ACC112 (cell line): ENCODE results near the gene PHF12.
A peak's percentile ranks its signal among the peaks of the same experiment; 100 is the strongest.
"Not testable (repeated sequence)": the region's sequence is repeated elsewhere in the genome, so short reads cannot be mapped to it uniquely, and the experiment has no call there.

Experiments used
- H2AFZ ChIP-seq: fragments of 200-600 bp; sonication (generic); one replicate; pipeline ENCODE4 v1.6.0; 2017; ENCODE audit warnings: antibody characterized with exemption, low read length; ENCODE audit not compliant: unreplicated experiment
- H3K27ac ChIP-seq: fragments of 200-600 bp; sonication (generic); 2 replicates; pipeline ENCODE4 v1.5.1; 2014; ENCODE audit warnings: low read depth, mild to moderate bottlenecking, antibody characterized with exemption, low read length, moderate library complexity
- H3K27me3 ChIP-seq: fragments of 200-600 bp; sonication (generic); 2 replicates; pipeline ENCODE4 v1.6.1; 2014; ENCODE audit warnings: mild to moderate bottlenecking, antibody characterized with exemption, low read length, moderate library complexity, mixed read lengths; ENCODE audit not compliant: insufficient read depth
- H3K36me3 ChIP-seq: fragments of 200-600 bp; sonication (generic); 2 replicates; pipeline ENCODE4 v1.6.1; 2016; ENCODE audit warnings: mild to moderate bottlenecking, antibody characterized with exemption, low read length, moderate library complexity, mixed read lengths; ENCODE audit not compliant: insufficient read depth
- H3K4me1 ChIP-seq: fragments of 200-600 bp; sonication (generic); one replicate; pipeline ENCODE4 v1.6.1; 2016; ENCODE audit warnings: low read length, mixed read lengths; ENCODE audit not compliant: insufficient read depth, unreplicated experiment, control insufficient read depth
- H3K4me3 ChIP-seq: fragments of 200-600 bp; sonication (generic); 2 replicates; pipeline ENCODE4 v1.5.1; 2014; ENCODE audit warnings: mild to moderate bottlenecking, low read depth, low read length
- H3K79me2 ChIP-seq: fragments of 200-600 bp; sonication (generic); one replicate; pipeline ENCODE4 v1.6.0; 2016; ENCODE audit warnings: low read length; ENCODE audit not compliant: control insufficient read depth, unreplicated experiment, insufficient read depth

PHF12 gene

GRCh38 chr17:28893248-28894183 is 57.8 kb downstream of the PHF12 start:
- Histone ChIP-seq H3K27ac (peak overlapping the region; percentile 57), H3K4me1 (peaks cover 33% of the 10 kb centered on the region), H3K79me2 (peaks cover 15% of the 10 kb centered on the region)
- H2AFZ ChIP-seq, H3K36me3 ChIP-seq, H3K4me3 ChIP-seq, H3K27me3 ChIP-seq: not testable (repeated sequence)

DNA sequence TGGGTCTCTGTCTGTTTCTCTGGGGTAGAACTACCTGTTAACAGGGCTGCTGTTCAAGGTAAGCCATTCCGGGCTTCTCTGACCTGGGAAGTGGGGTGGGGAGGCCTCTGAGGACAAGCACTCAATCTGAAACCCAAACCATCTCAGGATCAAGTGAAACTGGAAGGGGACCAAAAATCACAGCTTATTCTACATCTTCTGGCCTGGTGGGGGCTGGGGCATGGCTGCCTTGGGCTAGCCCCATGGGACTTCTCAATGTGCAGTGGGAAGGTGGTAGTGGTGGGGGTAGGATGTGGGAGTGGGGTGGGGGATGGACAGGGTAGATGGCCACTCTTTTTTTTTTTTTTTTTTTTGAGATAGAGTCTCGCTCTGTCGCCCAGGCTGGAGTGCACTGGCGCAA is 59.3 kb downstream of the PHF12 start:
- Histone ChIP-seq H3K27ac (no peak overlapping the region), H3K4me3 (no peak overlapping the region), H3K36me3 (no peaks in the 10 kb centered on the region), H3K4me1 (peaks cover 27% of the 10 kb centered on the region), H3K27me3 (no peaks in the 10 kb centered on the region), H2AFZ (no peak overlapping the region), H3K79me2 (peaks cover 15% of the 10 kb centered on the region)

DNA sequence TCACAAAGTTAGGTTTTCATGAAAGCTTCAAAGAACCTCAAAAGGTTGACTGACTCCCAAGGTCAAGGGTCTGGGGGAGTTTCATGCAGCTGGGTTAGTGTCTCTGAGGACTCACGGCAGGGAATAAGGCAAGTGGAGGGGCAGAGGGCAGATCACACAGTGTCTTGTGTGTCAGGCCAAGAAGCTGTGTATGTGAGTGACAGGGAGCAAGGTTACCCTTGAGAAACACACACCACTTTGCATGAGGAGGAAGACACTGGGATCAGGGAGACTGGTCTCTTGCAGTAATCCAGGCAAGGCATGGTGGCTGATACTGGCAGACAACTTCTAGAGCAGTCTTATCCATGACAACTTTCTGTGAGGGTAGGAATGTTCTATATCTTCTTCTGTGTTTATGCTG is 60.1 kb downstream of the PHF12 start:
- Histone ChIP-seq H3K4me3 (no peak overlapping the region), H3K27me3 (no peaks in the 10 kb centered on the region), H2AFZ (no peak overlapping the region), H3K27ac (no peak overlapping the region), H3K4me1 (peaks cover 22% of the 10 kb centered on the region), H3K36me3 (no peaks in the 10 kb centered on the region), H3K79me2 (peaks cover 11% of the 10 kb centered on the region)

DNA sequence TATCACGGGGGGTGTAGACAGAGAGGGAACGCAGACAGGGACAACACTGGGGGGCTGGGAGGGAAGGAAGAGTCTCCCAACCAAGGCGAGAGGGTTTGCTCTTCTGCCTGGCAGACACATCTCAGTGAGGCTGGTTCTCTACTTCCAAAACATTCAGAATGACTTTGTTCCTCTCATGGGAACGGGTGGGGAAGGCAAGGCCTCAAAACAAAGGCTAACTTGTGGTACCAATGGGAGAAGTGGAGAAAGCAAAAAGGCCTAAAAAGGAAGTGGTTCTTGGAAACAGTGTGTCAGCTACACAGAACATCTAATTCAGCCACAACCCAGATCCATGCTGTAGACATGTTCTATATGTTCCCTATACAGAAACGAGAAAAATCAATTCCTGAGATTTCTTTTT is 61.3 kb downstream of the PHF12 start:
- H3K79me2 ChIP-seq: peaks cover 5% of the 10 kb centered on the region
- no peak overlapping the region for H3K4me3 ChIP-seq
- no peak overlapping the region for H2AFZ ChIP-seq
- no peak overlapping the region for H3K27ac ChIP-seq
- no peaks in the 10 kb centered on the region for H3K27me3 ChIP-seq
- H3K4me1 ChIP-seq: peaks cover 18% of the 10 kb centered on the region
- H3K36me3 ChIP-seq: no peaks in the 10 kb centered on the region

DNA sequence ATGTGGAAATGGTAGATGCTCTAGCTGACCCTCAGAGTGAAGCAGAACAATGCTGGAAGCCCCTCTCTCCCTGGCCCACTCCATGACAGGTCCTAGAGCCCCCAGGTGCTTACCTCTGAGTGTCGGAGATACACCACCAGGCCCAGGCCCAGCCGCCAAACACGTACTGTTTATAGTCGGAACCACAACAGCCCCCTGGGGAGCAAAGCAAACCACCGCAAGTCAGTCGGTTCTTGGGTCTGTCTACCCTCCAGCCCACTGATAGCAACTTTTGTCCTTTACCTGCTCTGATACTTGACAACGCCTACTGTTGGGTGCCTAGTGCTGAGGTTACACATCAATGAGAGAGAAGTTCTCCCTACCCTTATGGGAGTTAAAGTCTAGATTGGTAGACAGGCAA is 62.5 kb downstream of the PHF12 start:
- H3K4me3 ChIP-seq: no peak overlapping the region
- H3K36me3 ChIP-seq: no peaks in the 10 kb centered on the region
- no peaks in the 10 kb centered on the region for H3K27me3 ChIP-seq
- H3K4me1 ChIP-seq: peaks cover 16% of the 10 kb centered on the region
- H2AFZ ChIP-seq: no peak overlapping the region
- H3K79me2 ChIP-seq: peaks cover 5% of the 10 kb centered on the region
- H3K27ac ChIP-seq: no peak overlapping the region

DNA sequence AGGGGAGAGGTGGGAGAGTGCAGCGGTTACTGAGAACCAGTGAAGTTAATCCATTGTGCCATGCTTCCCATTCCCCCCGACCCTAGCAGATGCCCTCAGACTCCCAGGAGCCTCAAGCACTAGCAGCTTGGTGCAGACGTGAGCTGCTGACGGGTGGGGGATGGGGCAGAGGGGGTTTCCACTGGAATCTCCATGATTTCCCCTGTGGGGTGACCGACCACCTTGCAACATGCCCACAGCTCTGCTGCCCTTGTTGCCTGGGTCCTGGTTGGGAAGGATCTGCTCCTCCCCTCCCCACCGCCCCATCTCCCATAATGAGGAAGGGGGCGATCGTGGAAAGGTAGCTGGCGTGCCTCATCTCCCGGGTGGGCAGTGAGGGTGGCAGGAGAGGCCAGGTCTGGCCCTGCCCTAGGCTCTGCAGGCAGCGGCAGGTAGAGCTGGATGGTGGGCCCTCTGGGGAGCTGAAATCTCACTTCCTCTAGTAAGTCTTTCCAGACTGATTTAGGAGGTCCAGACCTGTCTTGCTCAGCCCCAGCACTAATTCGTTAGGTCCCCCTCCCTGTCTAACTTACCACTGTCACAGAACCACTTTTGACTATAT is 63.3 kb downstream of the PHF12 start:
- Histone ChIP-seq H3K36me3 (no peaks in the 10 kb centered on the region), H3K4me1 (peaks cover 10% of the 10 kb centered on the region), H3K27ac (no peak overlapping the region), H3K79me2 (peaks cover 5% of the 10 kb centered on the region), H2AFZ (no peak overlapping the region), H3K27me3 (no peaks in the 10 kb centered on the region), H3K4me3 (no peak overlapping the region)

GRCh38 chr17:28885951-28886350 is 65.4 kb downstream of the PHF12 start:
- H3K27ac ChIP-seq: no peak overlapping the region

GRCh38 chr17:28885363-28885762 is 66.0 kb downstream of the PHF12 start:
- Histone ChIP-seq H3K79me2 (no peaks in the 10 kb centered on the region), H3K27ac (no peak overlapping the region), H2AFZ (no peak overlapping the region), H3K4me3 (no peak overlapping the region), H3K27me3 (no peaks in the 10 kb centered on the region), H3K36me3 (no peaks in the 10 kb centered on the region), H3K4me1 (no peaks in the 10 kb centered on the region)

More at GRCh38 chr17:28885951-28886350, 65.4 kb downstream of the PHF12 start:
- Histone ChIP-seq H3K4me3 (no peak overlapping the region), H3K27me3 (no peaks in the 10 kb centered on the region), H3K79me2 (no peaks in the 10 kb centered on the region), H2AFZ (no peak overlapping the region), H3K4me1 (no peaks in the 10 kb centered on the region), H3K36me3 (no peaks in the 10 kb centered on the region)

- no peak overlapping the region for H3K4me3 ChIP-seq
- no peaks in the 10 kb centered on the region for H3K27me3 ChIP-seq
- H3K79me2 ChIP-seq: no peaks in the 10 kb centered on the region
- H3K4me1 ChIP-seq: no peaks in the 10 kb centered on the region
- no peak overlapping the region for H2AFZ ChIP-seq
- H3K36me3 ChIP-seq: no peaks in the 10 kb centered on the region
- no peak overlapping the region for H3K27ac ChIP-seq
These were observed 67.2 kb downstream of the PHF12 start for GRCh38 chr17:28883967-28884702.

GRCh38 chr17:28882154-28882895 is 69.0 kb downstream of the PHF12 start:
- H3K4me3 ChIP-seq: no peak overlapping the region
- no peaks in the 10 kb centered on the region for H3K79me2 ChIP-seq
- no peaks in the 10 kb centered on the region for H3K27me3 ChIP-seq
- no peaks in the 10 kb centered on the region for H3K36me3 ChIP-seq
- H3K27ac ChIP-seq: no peak overlapping the region
- H3K4me1 ChIP-seq: peaks cover 4% of the 10 kb centered on the region
- no peak overlapping the region for H2AFZ ChIP-seq
